SK-N-SH treated with all-trans-retinoic acid at 6 μM for 48 hours (cell line): ENCODE data around the gene TMTC2.

Source experiments
- GLIS3 ChIP-seq: fragments of 250-450 bp; sonication (Bioruptor Pico); IDR thresholded peaks from 2 replicates; pipeline ENCODE4 v1.5.0; 2020; ENCODE audit warnings: mild to moderate bottlenecking, moderate library complexity
- PPARA ChIP-seq: fragments of 250-450 bp; sonication (Bioruptor Pico); IDR thresholded peaks from 2 replicates; pipeline ENCODE4 v1.5.0; 2020; ENCODE audit warnings: mild to moderate bottlenecking, borderline replicate concordance
- ZC3H10 ChIP-seq: fragments of 250-450 bp; sonication (Bioruptor Pico); IDR thresholded peaks from 2 replicates; pipeline ENCODE4 v1.5.1; 2021; ENCODE audit warnings: mild to moderate bottlenecking, moderate library complexity

DNA sequence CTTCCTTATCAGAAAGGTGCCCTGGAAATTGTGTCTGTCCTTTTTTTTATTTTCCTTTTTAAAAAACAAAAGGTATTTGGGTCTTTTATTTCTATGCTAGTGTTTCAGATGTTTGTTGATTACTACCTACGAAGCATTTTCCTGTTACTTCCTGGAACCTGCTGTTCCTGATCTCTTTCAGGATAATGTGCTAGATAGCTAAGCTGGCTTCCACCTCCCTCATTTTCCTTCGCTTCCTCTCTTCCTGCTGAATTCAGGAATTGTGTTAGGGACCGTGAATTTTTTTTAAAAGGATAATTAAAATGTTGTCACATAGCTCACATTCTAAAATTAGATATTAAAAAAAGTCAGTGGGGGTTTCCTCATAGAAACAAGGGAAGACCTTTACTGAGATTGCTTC is 27.7 kb downstream of the TMTC2 start:
- TF ChIP-seq GLIS3 (CRISPR knock-in tag): no peak
- TF ChIP-seq PPARA (CRISPR knock-in tag): no peak
- no peak for TF ChIP-seq ZC3H10 (CRISPR knock-in tag)
